Smooth muscle cell (in vitro differentiated cells): ENCODE measurements around the gene ELFN2. TPM values are rescaled to one million over a fixed set of nuclear protein-coding genes. Genes with fewer than 3 reads are reported as not detected.

ENCODE experiments used
- DNase-seq: peaks from one replicate; lab custom pipeline; 2025; ENCODE audit not compliant: unreplicated experiment; lab: John Stamatoyannopoulos, UW
- H2AFZ ChIP-seq: fragments of 200-600 bp; sonication (generic); 2 replicates; pipeline ENCODE4 v1.6.0; 2016; ENCODE audit warnings: antibody characterized with exemption, low read depth, mild to moderate bottlenecking
- H3F3A ChIP-seq: fragments of 200-600 bp; sonication (generic); 2 replicates; pipeline ENCODE4 v1.6.0; 2017; ENCODE audit warnings: antibody characterized with exemption, low read depth
- H3K27ac ChIP-seq: fragments of 200-600 bp; sonication (generic); 2 replicates; pipeline ENCODE4 v1.5.1; 2016; ENCODE audit warnings: low read depth, mild to moderate bottlenecking
- H3K27me3 ChIP-seq: fragments of 200-600 bp; sonication (generic); 2 replicates; pipeline ENCODE4 v1.6.1; 2016; ENCODE audit warnings: low read depth, mild to moderate bottlenecking
- H3K36me3 ChIP-seq: fragments of 200-600 bp; sonication (generic); 2 replicates; pipeline ENCODE4 v1.5.1; 2016; ENCODE audit warnings: low read depth
- H3K4me1 ChIP-seq: fragments of 200-600 bp; sonication (generic); 2 replicates; pipeline ENCODE4 v1.5.1; 2016; ENCODE audit warnings: low read depth
- H3K4me2 ChIP-seq: fragments of 200-600 bp; sonication (generic); 2 replicates; pipeline ENCODE4 v1.6.0; 2016; ENCODE audit warnings: mild to moderate bottlenecking
- H3K4me3 ChIP-seq: fragments of 200-600 bp; sonication (generic); 2 replicates; pipeline ENCODE4 v1.5.1; 2016; ENCODE audit warnings: mild to moderate bottlenecking
- H3K79me2 ChIP-seq: fragments of 200-600 bp; sonication (generic); 2 replicates; pipeline ENCODE4 v1.6.0; 2016; ENCODE audit warnings: low read depth, mild to moderate bottlenecking
- H3K9ac ChIP-seq: fragments of 200-600 bp; sonication (generic); 2 replicates; pipeline ENCODE4 v1.6.0; 2016; ENCODE audit warnings: low read depth
- H3K9me3 ChIP-seq: fragments of 200-600 bp; sonication (generic); replicated peaks from 2 replicates; pipeline ENCODE4 v1.5.1; 2016; ENCODE audit warnings: low read depth
- H4K20me1 ChIP-seq: fragments of 200-600 bp; sonication (generic); 2 replicates; pipeline ENCODE4 v1.6.0; 2016; ENCODE audit warnings: low read depth
- CTCF ChIP-seq: fragments of 200-600 bp; sonication (generic); IDR thresholded peaks from 2 replicates; pipeline ENCODE4 v1.5.1; 2017; ENCODE audit warnings: borderline replicate concordance, mild to moderate bottlenecking, antibody characterized with exemption; ENCODE audit not compliant: insufficient read depth, poor library complexity, severe bottlenecking
- WGBS: methylation state at CpG from one replicate; pipeline ENCODE4 v1.1.7; 2016; ENCODE audit warnings: low lambda C conversion rate; 5-methylcytosine and 5-hydroxymethylcytosine counted together
- polyA plus RNA-seq: library from polyadenylated mRNA; unstranded; fragments of >200 nt; fragmentation: Nextera tagmentation; extraction: Ambion mirVana; gene quantifications from 2 replicates; pipeline ENCODE4 v1.2.1, GENCODE V29; 2016
- total RNA-seq: library from RNA; depleted of rRNA; stranded (reverse); fragments of >200 nt; gene quantifications from 2 replicates; pipeline ENCODE4 v1.2.3, GENCODE V29; 2014

Gene ELFN2
- total and polyA plus RNA-seq, 2 experiments from 2014 or later: 0.63 to 1.3 TPM

- Histone ChIP-seq H2AFZ (no peak overlapping the region), H3K27ac (no peak overlapping the region), H3K4me2 (no peak overlapping the region), H3K36me3 (no peaks in the 10 kb centered on the region), H3K79me2 (no peaks in the 10 kb centered on the region), H3K27me3 (peaks cover 17% of the 10 kb centered on the region), H3K4me1 (peaks cover 6% of the 10 kb centered on the region), H3K4me3 (no peak overlapping the region), H3K9ac (no peak overlapping the region), H3F3A (peaks cover 5% of the 10 kb centered on the region), H4K20me1 (no peaks in the 10 kb centered on the region), H3K9me3 (no peaks in the 10 kb centered on the region)
- TF ChIP-seq CTCF: no peak
- DNase-seq: no peak
- WGBS: 88% methylated on average over 13 of the region's 13 CpGs
These were observed 82.4 kb downstream of the ELFN2 start for GRCh38 chr22:37344735-37345449.

DNA sequence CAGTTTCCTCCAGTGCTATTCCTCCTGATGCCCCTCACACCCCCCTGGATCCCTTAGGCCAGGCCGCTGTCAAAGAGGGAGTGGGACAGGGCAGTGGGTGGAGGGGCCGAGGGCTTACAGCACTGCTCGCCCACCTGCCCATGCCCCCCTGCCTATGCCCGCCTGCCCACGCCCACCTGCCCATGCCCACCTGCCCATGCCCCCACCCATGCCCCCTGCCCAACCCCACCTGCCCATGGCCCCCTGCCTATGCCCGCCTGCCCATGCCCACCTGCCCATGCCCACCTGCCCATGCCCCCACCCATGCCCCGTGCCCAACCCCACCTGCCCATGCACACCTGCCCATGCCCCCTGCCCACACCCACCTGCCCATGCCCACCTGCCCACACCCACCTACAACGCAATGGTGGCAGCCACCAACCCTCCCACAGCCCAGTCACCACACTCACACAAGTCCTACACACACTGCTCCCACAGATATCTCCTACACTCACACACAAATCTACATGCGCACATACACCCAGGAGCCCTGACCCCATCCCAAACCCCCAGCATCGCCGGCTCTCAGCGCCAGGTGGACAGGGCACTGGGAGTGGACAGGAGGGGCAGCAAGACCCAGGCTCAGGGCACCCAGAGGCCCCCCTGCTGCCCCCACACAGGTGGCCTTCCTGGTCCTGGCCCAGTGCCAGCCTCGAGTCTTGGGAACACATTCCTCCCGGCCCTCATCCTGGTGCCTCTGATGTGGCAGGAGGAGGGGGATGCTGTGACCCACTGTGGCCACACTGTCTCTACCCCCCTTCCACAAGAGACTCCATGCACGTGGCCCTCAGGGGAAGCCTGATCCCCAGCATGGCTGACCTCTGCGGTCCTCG, 83.2 kb downstream of the ELFN2 start:
- H3K9ac ChIP-seq: no peak overlapping the region
- H3K4me3 ChIP-seq: no peak overlapping the region
- H3K9me3 ChIP-seq: no peaks in the 10 kb centered on the region
- no peak overlapping the region for H2AFZ ChIP-seq
- no peaks in the 10 kb centered on the region for H3K36me3 ChIP-seq
- no peaks in the 10 kb centered on the region for H4K20me1 ChIP-seq
- H3F3A ChIP-seq: peaks cover 5% of the 10 kb centered on the region
- TF ChIP-seq CTCF: no peak
- 91% methylated on average over 11 of the region's 17 CpGs for WGBS
- H3K79me2 ChIP-seq: no peaks in the 10 kb centered on the region
- H3K27ac ChIP-seq: no peak overlapping the region
- H3K27me3 ChIP-seq: peaks cover 17% of the 10 kb centered on the region
- no peak for DNase-seq
- peaks cover 6% of the 10 kb centered on the region for H3K4me1 ChIP-seq
- H3K4me2 ChIP-seq: no peak overlapping the region

GRCh38 chr22:37343348-37343747, 83.9 kb downstream of the ELFN2 start:
- Histone ChIP-seq H3K36me3 (no peaks in the 10 kb centered on the region), H3F3A (peaks cover 5% of the 10 kb centered on the region), H3K79me2 (no peaks in the 10 kb centered on the region), H3K27ac (no peak overlapping the region), H3K9me3 (no peaks in the 10 kb centered on the region), H2AFZ (no peak overlapping the region), H4K20me1 (no peaks in the 10 kb centered on the region), H3K4me3 (no peak overlapping the region), H3K27me3 (peaks cover 17% of the 10 kb centered on the region), H3K4me2 (no peak overlapping the region), H3K4me1 (peaks cover 6% of the 10 kb centered on the region), H3K9ac (no peak overlapping the region)
- no peak for DNase-seq
- TF ChIP-seq CTCF: no peak
- 58% methylated on average over 9 of the region's 11 CpGs for WGBS
